ENCODE data around the gene CAMKMT. TPM values are rescaled to one million over a fixed set of nuclear protein-coding genes. Genes with fewer than 3 reads are reported as not detected.

The CAMKMT gene
- total and polyA plus RNA-seq, 8 donors = 1.4 to 27.4 (median 6.2) TPM

GRCh38 chr2:44528595-44528994 is 166.8 kb downstream of the CAMKMT start:
- TF ChIP-seq POLR2A (IDR thresholded peaks at IDR 0.05) = no peak
- Histone ChIP-seq H3K27ac (no peak overlapping the region), H3K9me3 (no peaks in the 10 kb centered on the region), H3K4me1 (peaks cover 0 to 5% (median 0%) of the 10 kb centered on the region in 4 donors), H3K36me3 (no peaks in the 10 kb centered on the region), H3K4me3 (no peak overlapping the region), H3K27me3 (no peaks in the 10 kb centered on the region)
- intact Hi-C loops (cut with DNase I; ENCODE audit: low total_unique reads) = no loop called here
- WGBS, 5 donors = 69 to 90% (median 81%) methylated on average over 1 of the region's 1 CpG
- DNase-seq = no peak

- TF ChIP-seq EP300 (IDR thresholded peaks at IDR 0.05) = no peak
- TF ChIP-seq POLR2AphosphoS5 (IDR thresholded peaks at IDR 0.05) = no peak
- TF ChIP-seq CTCF (IDR thresholded peaks at IDR 0.05) = no peak
- no peak for TF ChIP-seq POLR2A (IDR thresholded peaks at IDR 0.05)
- intact Hi-C loops (cut with DNase I; ENCODE audit: low total_unique reads) = no loop called here
- Histone ChIP-seq H3K9me3 (no peaks in the 10 kb centered on the region), H3K36me3 (no peaks in the 10 kb centered on the region), H3K27ac (no peak overlapping the region), H3K4me3 (no peak overlapping the region), H3K4me1 (peaks cover 0 to 5% (median 0%) of the 10 kb centered on the region in 4 donors), H3K27me3 (no peaks in the 10 kb centered on the region)
- DNase-seq = no peak
These were observed 167.7 kb downstream of the CAMKMT start for GRCh38 chr2:44529448-44529847.

GRCh38 chr2:44531289-44531688 is 169.5 kb downstream of the CAMKMT start:
- no peak for DNase-seq
- peaks cover 0 to 5% (median 0%) of the 10 kb centered on the region in 4 donors for H3K4me1 ChIP-seq
- no peak overlapping the region for H3K4me3 ChIP-seq
- H3K9me3 ChIP-seq = no peaks in the 10 kb centered on the region
- H3K36me3 ChIP-seq = no peaks in the 10 kb centered on the region
- H3K27me3 ChIP-seq = no peaks in the 10 kb centered on the region
- no peak overlapping the region for H3K27ac ChIP-seq
- intact Hi-C loops (cut with DNase I; ENCODE audit: low total_unique reads) = no loop called here
- TF ChIP-seq POLR2A (IDR thresholded peaks at IDR 0.05) (no peak), EP300 (IDR thresholded peaks at IDR 0.05) (no peak), CTCF (IDR thresholded peaks at IDR 0.05) (no peak), POLR2AphosphoS5 (IDR thresholded peaks at IDR 0.05) (no peak)
- WGBS, 5 donors = 70 to 89% (median 79%) methylated on average over 2 of the region's 2 CpGs

GRCh38 chr2:44532031-44532430 is 170.3 kb downstream of the CAMKMT start:
- TF ChIP-seq POLR2AphosphoS5 (IDR thresholded peaks at IDR 0.05) (no peak), POLR2A (IDR thresholded peaks at IDR 0.05) (no peak), EP300 (IDR thresholded peaks at IDR 0.05) (no peak), CTCF (IDR thresholded peaks at IDR 0.05) (no peak)
- Histone ChIP-seq H3K4me1 (peaks cover 0 to 5% (median 0%) of the 10 kb centered on the region in 4 donors), H3K27ac (no peak overlapping the region), H3K9me3 (no peaks in the 10 kb centered on the region), H3K4me3 (no peak overlapping the region), H3K36me3 (no peaks in the 10 kb centered on the region), H3K27me3 (no peaks in the 10 kb centered on the region)
- no peak for DNase-seq
- 34 to 60% (median 54%) methylated on average over 2 of the region's 2 CpGs for WGBS, 5 donors
- intact Hi-C loops (cut with DNase I; ENCODE audit: low total_unique reads) = no loop called here

- TF ChIP-seq POLR2AphosphoS5 (IDR thresholded peaks at IDR 0.05) (no peak), EP300 (IDR thresholded peaks at IDR 0.05) (no peak), CTCF (IDR thresholded peaks at IDR 0.05) (no peak), POLR2A (IDR thresholded peaks at IDR 0.05) (no peak)
These were observed 171.8 kb downstream of the CAMKMT start for GRCh38 chr2:44533508-44533907.

More at GRCh38 chr2:44533508-44533907, 171.8 kb downstream of the CAMKMT start:
- intact Hi-C loops (cut with DNase I; ENCODE audit: low total_unique reads) = no loop called here
- Histone ChIP-seq H3K9me3 (no peaks in the 10 kb centered on the region), H3K4me1 (peaks cover 0 to 5% (median 0%) of the 10 kb centered on the region in 4 donors), H3K4me3 (no peak overlapping the region), H3K27ac (no peak overlapping the region), H3K27me3 (no peaks in the 10 kb centered on the region), H3K36me3 (no peaks in the 10 kb centered on the region)
- WGBS, 5 donors = 66 to 89% (median 86%) methylated on average over 1 of the region's 1 CpG
- DNase-seq = no peak
